ENCODE data around the gene SH3GL3.

SH3GL3 gene

GRCh38 chr15:83462026-83462425, 14.9 kb downstream of the SH3GL3 start:
- TF ChIP-seq TAF1 (IDR thresholded peaks at IDR 0.05; ENCODE audit: borderline replicate concordance, insufficient read depth, low read length) (no peak), POLR2AphosphoS5 (IDR thresholded peaks at IDR 0.05; ENCODE audit: low read depth, low read length) (no peak), REST (IDR thresholded peaks at IDR 0.05; ENCODE audit: insufficient read depth in 1 of 2, low read depth in 2 of 2, low read length in 2 of 2) (no peak), SIN3A (IDR thresholded peaks at IDR 0.05; ENCODE audit: borderline replicate concordance, insufficient read depth, low read length) (no peak), FOXP2 (optimal IDR thresholded peaks at IDR 0.05; ENCODE audit: borderline replicate concordance, extremely low read depth, extremely low read length, insufficient read depth) (no peak)

- TF ChIP-seq POLR2AphosphoS5 (IDR thresholded peaks at IDR 0.05; ENCODE audit: low read depth, low read length): no peak
- no peak for TF ChIP-seq SIN3A (IDR thresholded peaks at IDR 0.05; ENCODE audit: borderline replicate concordance, insufficient read depth, low read length)
- TF ChIP-seq TAF1 (IDR thresholded peaks at IDR 0.05; ENCODE audit: borderline replicate concordance, insufficient read depth, low read length): no peak
- TF ChIP-seq REST (IDR thresholded peaks at IDR 0.05; ENCODE audit: insufficient read depth in 1 of 2, low read depth in 2 of 2, low read length in 2 of 2): no peak
- TF ChIP-seq FOXP2 (optimal IDR thresholded peaks at IDR 0.05; ENCODE audit: borderline replicate concordance, extremely low read depth, extremely low read length, insufficient read depth): no peak
Measured at GRCh38 chr15:83462953-83463433, 15.9 kb downstream of the SH3GL3 start.

GRCh38 chr15:83470887-83471286, 23.7 kb downstream of the SH3GL3 start:
- TF ChIP-seq FOXP2 (optimal IDR thresholded peaks at IDR 0.05; ENCODE audit: borderline replicate concordance, extremely low read depth, extremely low read length, insufficient read depth) (no peak), REST (IDR thresholded peaks at IDR 0.05; ENCODE audit: insufficient read depth in 1 of 2, low read depth in 2 of 2, low read length in 2 of 2) (no peak), TAF1 (IDR thresholded peaks at IDR 0.05; ENCODE audit: borderline replicate concordance, insufficient read depth, low read length) (no peak), SIN3A (IDR thresholded peaks at IDR 0.05; ENCODE audit: borderline replicate concordance, insufficient read depth, low read length) (no peak), POLR2AphosphoS5 (IDR thresholded peaks at IDR 0.05; ENCODE audit: low read depth, low read length) (no peak)

- TF ChIP-seq POLR2AphosphoS5 (IDR thresholded peaks at IDR 0.05; ENCODE audit: low read depth, low read length) (no peak), REST (IDR thresholded peaks at IDR 0.05; ENCODE audit: insufficient read depth in 1 of 2, low read depth in 2 of 2, low read length in 2 of 2) (no peak), SIN3A (IDR thresholded peaks at IDR 0.05; ENCODE audit: borderline replicate concordance, insufficient read depth, low read length) (no peak), FOXP2 (optimal IDR thresholded peaks at IDR 0.05; ENCODE audit: borderline replicate concordance, extremely low read depth, extremely low read length, insufficient read depth) (no peak), TAF1 (IDR thresholded peaks at IDR 0.05; ENCODE audit: borderline replicate concordance, insufficient read depth, low read length) (no peak)
Measured at GRCh38 chr15:83471307-83471866, 24.2 kb downstream of the SH3GL3 start.

Data from PFSK-1 (cell line).